DMS53 treated with DMSO at 0.1 percent for 48 hours (cell line): Measurements from ENCODE around the gene TLNRD1.

Experiments used
- DNase-seq: peaks from one replicate; lab custom pipeline; 2025; ENCODE audit not compliant: unreplicated experiment; lab: John Stamatoyannopoulos, UW

Gene TLNRD1

GRCh38 chr15:81053621-81054020 is 52.9 kb downstream of the TLNRD1 start:
- no peak for DNase-seq

- no peak for DNase-seq
Observed at GRCh38 chr15:81054236-81054635, 53.5 kb downstream of the TLNRD1 start.
